OCI-LY3 (cell line): ENCODE results near the gene KISS1.

ENCODE experiments used
- H2AFZ ChIP-seq: fragments of 200-600, 300-600 bp; shearing (Covaris generic); 2 replicates; pipeline ENCODE4 v1.6.0; 2014; ENCODE audit warnings: antibody characterized with exemption, low read depth, low read length
- H3K27ac ChIP-seq: fragments of 200-600, 300-600 bp; sonication (generic); 2 replicates; pipeline ENCODE4 v1.5.1; 2014; ENCODE audit warnings: mild to moderate bottlenecking, low read length, moderate library complexity, mixed read lengths
- H3K27me3 ChIP-seq: fragments of 200-600, 300-600 bp; sonication (generic); 2 replicates; pipeline ENCODE4 v1.6.1; 2014; ENCODE audit warnings: low read depth, low read length, mixed read lengths
- H3K36me3 ChIP-seq: fragments of 200-600, 300-600 bp; sonication (generic); replicated peaks from 2 replicates; pipeline ENCODE3; 2014; ENCODE audit warnings: low read depth, low read length, mixed read lengths
- H3K4me1 ChIP-seq: fragments of 300-600, 200-600 bp; sonication (generic); 2 replicates; pipeline ENCODE4 v1.6.1; 2014; ENCODE audit warnings: low read length, mixed read lengths
- H3K4me2 ChIP-seq: fragments of 200-600, 300-600 bp; sonication (generic); 2 replicates; pipeline ENCODE4 v1.6.1; 2014; ENCODE audit warnings: low read length, mixed read lengths
- H3K4me3 ChIP-seq: fragments of 300-600, 200-600 bp; sonication (generic); 2 replicates; pipeline ENCODE4 v1.5.1; 2014; ENCODE audit warnings: antibody characterized with exemption, mild to moderate bottlenecking, low read length, moderate library complexity
- H3K79me2 ChIP-seq: fragments of 300-600, 200-600 bp; shearing (Covaris generic); 2 replicates; pipeline ENCODE4 v1.6.1; 2014; ENCODE audit warnings: mild to moderate bottlenecking, low read length, mixed read lengths
- H3K9ac ChIP-seq: fragments of 300-600, 200-600 bp; shearing (Covaris generic); 2 replicates; pipeline ENCODE4 v1.6.0; 2014; ENCODE audit warnings: mild to moderate bottlenecking, low read length, moderate library complexity
- H3K9me3 ChIP-seq: fragments of 200-600, 300-600 bp; shearing (Covaris generic); 2 replicates; pipeline ENCODE4 v1.6.1; 2014; ENCODE audit warnings: low read length, mixed read lengths; ENCODE audit not compliant: insufficient read depth
- H4K20me1 ChIP-seq: fragments of 200-600, 300-600 bp; sonication (generic); 2 replicates; pipeline ENCODE4 v1.6.1; 2016; ENCODE audit warnings: low read length, mixed read lengths; ENCODE audit not compliant: insufficient read depth
- CTCF ChIP-seq: fragments of 200-600, 300-600 bp; sonication (generic); IDR thresholded peaks from 2 replicates; pipeline ENCODE4 v1.5.1; 2014; ENCODE audit warnings: antibody characterized with exemption, low read length, low read depth
- EZH2phosphoT487 ChIP-seq: fragments of 200-600 bp; shearing (Covaris generic); IDR thresholded peaks from 2 replicates; pipeline ENCODE4 v1.6.1; 2018; ENCODE audit warnings: antibody characterized with exemption, mixed run types, low read depth

The KISS1 gene

GRCh38 chr1:204176049-204176448 is 20.2 kb downstream of the KISS1 start:
- H4K20me1 ChIP-seq: no peaks in the 10 kb centered on the region
- TF ChIP-seq CTCF: no peak
- TF ChIP-seq EZH2phosphoT487: no peak
- no peaks in the 10 kb centered on the region for H3K79me2 ChIP-seq
- no peaks in the 10 kb centered on the region for H3K36me3 ChIP-seq
- H3K4me1 ChIP-seq: no peaks in the 10 kb centered on the region
- H2AFZ ChIP-seq: no peak overlapping the region
- H3K4me3 ChIP-seq: no peak overlapping the region
- H3K4me2 ChIP-seq: no peak overlapping the region
- peaks cover 47% of the 10 kb centered on the region for H3K27me3 ChIP-seq
- no peak overlapping the region for H3K9ac ChIP-seq
- no peak overlapping the region for H3K27ac ChIP-seq
- H3K9me3 ChIP-seq: 0 out of 2 replicates have a peak, but pooled peaks cover 5% of the 10 kb centered on the region

GRCh38 chr1:204174958-204175357 is 21.3 kb downstream of the KISS1 start:
- Histone ChIP-seq H2AFZ (no peak overlapping the region), H3K27ac (no peak overlapping the region), H3K79me2 (no peaks in the 10 kb centered on the region), H3K4me1 (no peaks in the 10 kb centered on the region), H3K36me3 (no peaks in the 10 kb centered on the region), H3K9ac (no peak overlapping the region), H3K27me3 (peaks cover 47% of the 10 kb centered on the region), H3K4me2 (no peak overlapping the region), H4K20me1 (no peaks in the 10 kb centered on the region), H3K4me3 (no peak overlapping the region), H3K9me3 (peaks cover 15% of the 10 kb centered on the region)
- TF ChIP-seq EZH2phosphoT487 (no peak), CTCF (no peak)

DNA sequence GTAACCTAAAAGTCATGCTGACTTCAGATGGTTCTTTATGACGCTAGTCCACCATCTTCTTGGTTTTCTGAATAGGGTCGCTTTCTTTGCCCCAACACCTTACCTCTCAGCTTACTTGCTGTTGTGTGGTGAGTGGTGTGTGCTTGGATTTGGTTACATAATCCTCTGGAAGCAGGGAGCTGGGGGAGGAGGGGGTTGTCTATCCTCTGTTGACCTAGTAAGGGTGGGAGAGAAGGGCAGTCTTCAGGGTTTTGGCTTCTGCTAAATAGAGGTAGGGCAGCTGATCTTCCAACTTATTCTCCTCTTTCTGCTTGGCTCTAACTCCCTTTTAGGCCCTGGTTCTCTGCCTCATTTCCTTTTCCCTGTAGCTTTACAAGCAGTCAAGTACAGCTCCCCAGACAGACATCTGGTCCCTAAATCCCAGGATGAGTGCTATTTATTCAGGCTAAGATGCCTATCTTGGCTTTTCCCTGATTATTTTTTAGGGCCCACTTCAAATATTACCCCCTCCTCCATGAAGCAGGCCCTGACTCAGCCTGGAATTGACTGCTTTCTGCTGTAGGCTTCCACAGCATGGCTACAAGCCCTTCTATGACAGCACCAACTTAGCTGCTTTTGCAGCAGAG is 23.8 kb downstream of the KISS1 start:
- peaks cover 28% of the 10 kb centered on the region for H3K9me3 ChIP-seq

DNA sequence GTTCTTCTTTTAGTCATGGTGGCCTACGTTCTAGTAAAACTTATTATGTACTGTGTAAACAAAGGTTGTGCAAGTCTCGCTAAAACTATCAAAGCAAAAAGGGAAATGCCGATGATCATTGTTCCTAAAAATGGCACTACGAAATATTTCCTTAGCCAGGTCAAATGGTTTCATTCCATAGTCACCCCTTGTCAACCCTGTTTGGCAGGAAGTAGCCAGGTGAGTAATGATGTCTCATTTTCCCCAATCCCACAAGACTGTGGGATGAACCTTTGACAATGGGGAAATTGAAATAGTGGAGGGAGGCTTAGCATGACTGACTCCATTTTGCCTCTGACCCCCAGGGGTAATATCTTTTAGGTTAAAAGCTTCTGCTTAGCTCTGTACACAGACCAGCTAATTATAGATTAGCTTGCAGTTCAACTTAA is 24.5 kb downstream of the KISS1 start:
- H3K27ac ChIP-seq: no peak overlapping the region
- no peak overlapping the region for H3K9ac ChIP-seq
- no peak overlapping the region for H2AFZ ChIP-seq
- H3K36me3 ChIP-seq: no peaks in the 10 kb centered on the region
- H3K27me3 ChIP-seq: peaks cover 33% of the 10 kb centered on the region
- no peaks in the 10 kb centered on the region for H4K20me1 ChIP-seq
- H3K9me3 ChIP-seq: peaks cover 28% of the 10 kb centered on the region
- no peak overlapping the region for H3K4me2 ChIP-seq
- H3K79me2 ChIP-seq: no peaks in the 10 kb centered on the region
- no peaks in the 10 kb centered on the region for H3K4me1 ChIP-seq
- H3K4me3 ChIP-seq: no peak overlapping the region
- TF ChIP-seq CTCF (no peak), EZH2phosphoT487 (no peak)

More for the DNA sequence above, 23.8 kb downstream of the KISS1 start:
- H3K79me2 ChIP-seq: no peaks in the 10 kb centered on the region
- no peak overlapping the region for H3K9ac ChIP-seq
- H3K27ac ChIP-seq: no peak overlapping the region
- no peak overlapping the region for H3K4me3 ChIP-seq
- peaks cover 41% of the 10 kb centered on the region for H3K27me3 ChIP-seq
- TF ChIP-seq EZH2phosphoT487 (no peak), CTCF (no peak)
- no peak overlapping the region for H2AFZ ChIP-seq
- H3K36me3 ChIP-seq: no peaks in the 10 kb centered on the region
- H3K4me1 ChIP-seq: no peaks in the 10 kb centered on the region
- no peaks in the 10 kb centered on the region for H4K20me1 ChIP-seq
- no peak overlapping the region for H3K4me2 ChIP-seq
